H1 (cell line): ENCODE data around the gene GJC2. TPM values are rescaled to one million over a fixed set of nuclear protein-coding genes. Genes with fewer than 3 reads are reported as not detected.

Experiments
- ASH2L ChIP-seq: fragments of 200-600, 300-600 bp; sonication (generic); IDR thresholded peaks from one replicate; pipeline ENCODE4 v1.7.1; 2017; ENCODE audit warnings: low read length
- BACH1 ChIP-seq: IDR thresholded peaks from 2 replicates; pipeline ENCODE4 v1.6.1; 2012; ENCODE audit warnings: low read length, improper control_type of control experiment
- RAD21 ChIP-seq, 2 experiments: IDR thresholded peaks in 1 of 2; conservative IDR thresholded peaks in 1 of 2; 2 replicates each; pipeline ENCODE4 v1.6.1; 2011; ENCODE audit warnings: low read depth in 2 of 2, low read length in 2 of 2, improper control_type of control experiment in 1 of 2, inconsistent platforms in 1 of 2, mild to moderate bottlenecking in 1 of 2, moderate library complexity in 1 of 2
- SP2 ChIP-seq: IDR thresholded peaks from 2 replicates; pipeline ENCODE4 v1.6.1; 2012; ENCODE audit warnings: mild to moderate bottlenecking, low read length, inconsistent platforms
- TAF1 ChIP-seq: IDR thresholded peaks from 2 replicates; pipeline ENCODE4 v1.6.1; 2011; ENCODE audit warnings: mild to moderate bottlenecking, low read depth, low read length
- TBP ChIP-seq: IDR thresholded peaks from 2 replicates; pipeline ENCODE4 v1.6.1; 2011; ENCODE audit warnings: low read depth, low read length, improper control_type of control experiment
- polyA plus RNA-seq, 7 experiments: library from polyadenylated mRNA; depleted of rRNA in 3 of 7; stranded (reverse) in 5 of 7; unstranded in 2 of 7; fragments of >200 nt in 5 of 7; fragments of 200-250 nt in 2 of 7; gene quantifications; 1 replicate in 5 of 7; 2 replicates in 1 of 7; 4 replicates in 1 of 7; pipeline versions ENCODE4 v1.2.1 to v1.2.3, GENCODE V29; 2011 to 2013; ENCODE audit warnings: missing spikeins in 2 of 7, mixed read lengths in 2 of 7
- total RNA-seq: library from RNA; stranded (reverse); fragmentation: NEBNext Ultra II Directional; extraction: Animal tissue kit (Norgen Biotek cat#: 25700); gene quantifications from 2 replicates; pipeline ENCODE4 v1.2.1, GENCODE V29; 2021

The GJC2 gene
- total and polyA plus RNA-seq, 2 of the 8 experiments (the other 6 are each of a cell fraction or from before 2014, with no cell fraction given) = 0.17 to 0.54 TPM

GRCh38 chr1:228156941-228157728 is 7.4 kb downstream of the GJC2 start (continued):
- no peak for TF ChIP-seq TAF1
- no peak for TF ChIP-seq SP2
- no peak for TF ChIP-seq ASH2L
- TF ChIP-seq TBP = no peak
- TF ChIP-seq RAD21 (IDR thresholded peaks at IDR 0.05 in 1 of 2, conservative IDR thresholded peaks at IDR 0.05 in 1 of 2; ENCODE audit: low read depth in 2 of 2, low read length in 2 of 2) = no peak
- TF ChIP-seq BACH1 = no peak
